Measurements from ENCODE around the gene MLXIP.

- TF ChIP-seq, protein P1, sequence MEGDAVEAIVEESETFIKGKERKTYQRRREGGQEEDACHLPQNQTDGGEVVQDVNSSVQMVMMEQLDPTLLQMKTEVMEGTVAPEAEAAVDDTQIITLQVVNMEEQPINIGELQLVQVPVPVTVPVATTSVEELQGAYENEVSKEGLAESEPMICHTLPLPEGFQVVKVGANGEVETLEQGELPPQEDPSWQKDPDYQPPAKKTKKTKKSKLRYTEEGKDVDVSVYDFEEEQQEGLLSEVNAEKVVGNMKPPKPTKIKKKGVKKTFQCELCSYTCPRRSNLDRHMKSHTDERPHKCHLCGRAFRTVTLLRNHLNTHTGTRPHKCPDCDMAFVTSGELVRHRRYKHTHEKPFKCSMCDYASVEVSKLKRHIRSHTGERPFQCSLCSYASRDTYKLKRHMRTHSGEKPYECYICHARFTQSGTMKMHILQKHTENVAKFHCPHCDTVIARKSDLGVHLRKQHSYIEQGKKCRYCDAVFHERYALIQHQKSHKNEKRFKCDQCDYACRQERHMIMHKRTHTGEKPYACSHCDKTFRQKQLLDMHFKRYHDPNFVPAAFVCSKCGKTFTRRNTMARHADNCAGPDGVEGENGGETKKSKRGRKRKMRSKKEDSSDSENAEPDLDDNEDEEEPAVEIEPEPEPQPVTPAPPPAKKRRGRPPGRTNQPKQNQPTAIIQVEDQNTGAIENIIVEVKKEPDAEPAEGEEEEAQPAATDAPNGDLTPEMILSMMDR (conservative IDR thresholded peaks at IDR 0.05; ENCODE audit: low read depth, low read length): no peak
- TF ChIP-seq POLR2A (IDR thresholded peaks at IDR 0.05; ENCODE audit: low read depth, low read length): no peak
- no peak for TF ChIP-seq CEBPB (IDR thresholded peaks at IDR 0.05; ENCODE audit: low read depth, low read length)
- TF ChIP-seq SMC3 (IDR thresholded peaks at IDR 0.05; ENCODE audit: low read depth, low read length): no peak
- no peak for TF ChIP-seq RAD21 (IDR thresholded peaks at IDR 0.05; ENCODE audit: low read length)
- no peak for TF ChIP-seq ELK1 (IDR thresholded peaks at IDR 0.05; ENCODE audit: borderline replicate concordance, low read depth, low read length)
- no peak for TF ChIP-seq MAZ (IDR thresholded peaks at IDR 0.05; ENCODE audit: borderline replicate concordance, low read depth, low read length)
- TF ChIP-seq MAFK (IDR thresholded peaks at IDR 0.05; ENCODE audit: low read depth, low read length): no peak
- no peak for TF ChIP-seq RFX5 (IDR thresholded peaks at IDR 0.05; ENCODE audit: low read depth, low read length)
- TF ChIP-seq FOS (IDR thresholded peaks at IDR 0.05; ENCODE audit: low read depth, low read length): no peak
Measured at GRCh38 chr12:122050706-122051105, 27.9 kb upstream of the MLXIP start.

All from IMR-90 (cell line).